Right cardiac atrium (tissue), 5 donors: ENCODE measurements around the gene MSI1. TPM values are rescaled to one million over a fixed set of nuclear protein-coding genes. Genes with fewer than 3 reads are reported as not detected.
"Not testable (repeated sequence)": the region's sequence is repeated elsewhere in the genome, so short reads cannot be mapped to it uniquely, and the experiment has no call there.

Experiments used
- ATAC-seq, 2 donors: fragments of 200-7000 bp; cut with Tn5 transposase; one replicate each; pipeline versions ENCODE4 v1.8.0 to v1.9.1; 2020; ENCODE audit warnings: moderate library complexity in 2 of 2, mild to moderate bottlenecking in 1 of 2
- DNase-seq, 3 donors: peaks; one replicate each; pipeline ENCODE4 v3.0.0-alpha.2; 2020
- H3K27ac ChIP-seq: one replicate; pipeline ENCODE4 v1.5.1; 2013; ENCODE audit warnings: mild to moderate bottlenecking, low read length, control low read depth, moderate library complexity
- H3K27me3 ChIP-seq: one replicate; pipeline ENCODE4 v1.6.1; 2013; ENCODE audit not compliant: control insufficient read depth, insufficient read depth
- H3K4me1 ChIP-seq: one replicate; pipeline ENCODE4 v1.6.1; 2013; ENCODE audit warnings: low read length; ENCODE audit not compliant: control insufficient read depth, insufficient read depth
- H3K4me3 ChIP-seq: one replicate; pipeline ENCODE4 v1.5.1; 2013; ENCODE audit warnings: low read length, control low read depth
- H3K9me3 ChIP-seq: one replicate; pipeline ENCODE4 v1.6.1; 2013; ENCODE audit warnings: low read length; ENCODE audit not compliant: control insufficient read depth
- WGBS: extraction: QIAGEN DNeasy Blood & Tissue Kit; methylation state at CpG from one replicate; pipeline ENCODE4 v1.1.7; 2013; 5-methylcytosine and 5-hydroxymethylcytosine counted together
- intact Hi-C, 4 donors: fragments of 100-400 bp; cut with DNase I; formaldehyde crosslinking; loops; one replicate each; pipeline versions ENCODE4 v1.11.0 to v1.14.0; 2022 to 2023
- polyA plus RNA-seq: library from polyadenylated mRNA; stranded (reverse); fragments of 200-250 nt; gene quantifications from one replicate; pipeline ENCODE4 v1.2.3, GENCODE V29; 2013
- total RNA-seq, 4 donors: library from RNA; stranded (reverse); fragmentation: NEBNext Ultra II Directional; extraction: Animal tissue kit (Norgen Biotek cat#: 25700); gene quantifications; one replicate each; pipeline ENCODE4 v1.2.1, GENCODE V29; 2021
- donor health status: healthy with polysubstance abuse.
- donor health status: DM: no; HTN: yes; CAD: no.
- donor health status: DM: no; HTN: no; CAD: no.
- donor health status: DM: no; HTN: yes; CAD: no; lungs with severe emphysema.
- donor health status: DM: yes; HTN: yes; CAD: no.

MSI1 gene
- total and polyA plus RNA-seq, 5 donors = 2.1 to 10.7 (median 4.5) TPM

GRCh38 chr12:120352117-120352516 is 16.8 kb downstream of the MSI1 start:
- intact Hi-C loops = no loop called here

GRCh38 chr12:120350576-120351350 is 18.2 kb downstream of the MSI1 start:
- Histone ChIP-seq H3K27me3 (no peaks in the 10 kb centered on the region), H3K9me3 (no peaks in the 10 kb centered on the region), H3K27ac (no peak overlapping the region), H3K4me3 (no peak overlapping the region), H3K4me1 (no peaks in the 10 kb centered on the region)
- peak; percentile 26 to 30 for ATAC-seq
- no peak for DNase-seq
- intact Hi-C loops = no loop called here
- 72% methylated on average over 19 of the region's 19 CpGs for WGBS

More at GRCh38 chr12:120352117-120352516, 16.8 kb downstream of the MSI1 start:
- WGBS = 72% methylated on average over 5 of the region's 5 CpGs
- H3K27ac ChIP-seq = no peak overlapping the region
- no peak for ATAC-seq
- DNase-seq = no peak
- H3K9me3 ChIP-seq = no peaks in the 10 kb centered on the region
- H3K27me3 ChIP-seq = no peaks in the 10 kb centered on the region
- H3K4me3 ChIP-seq = no peak overlapping the region
- H3K4me1 ChIP-seq = no peaks in the 10 kb centered on the region

- ATAC-seq = no peak
- Histone ChIP-seq H3K27ac (no peak overlapping the region), H3K4me1 (no peaks in the 10 kb centered on the region), H3K9me3 (no peaks in the 10 kb centered on the region), H3K27me3 (no peaks in the 10 kb centered on the region), H3K4me3 (no peak overlapping the region)
- intact Hi-C loops = no loop called here
- no peak for DNase-seq
- WGBS = 95% methylated on average over 11 of the region's 11 CpGs
Measured at GRCh38 chr12:120347766-120348165, 21.2 kb downstream of the MSI1 start.

- no peak overlapping the region for H3K27ac ChIP-seq
- H3K4me3 ChIP-seq = no peak overlapping the region
- no peaks in the 10 kb centered on the region for H3K9me3 ChIP-seq
- H3K27me3 ChIP-seq = no peaks in the 10 kb centered on the region
- DNase-seq (no peak), ATAC-seq (no peak)
- 90% methylated on average over 7 of the region's 7 CpGs for WGBS
- no peaks in the 10 kb centered on the region for H3K4me1 ChIP-seq
- intact Hi-C loops = no loop called here
Measured at GRCh38 chr12:120346681-120347080, 22.3 kb downstream of the MSI1 start.

GRCh38 chr12:120346031-120346430 is 22.9 kb downstream of the MSI1 start:
- intact Hi-C loops = no loop called here
- H3K4me1 ChIP-seq = no peaks in the 10 kb centered on the region
- no peak for DNase-seq
- ATAC-seq = peak in 1 of 2 donors; percentile 14
- H3K9me3 ChIP-seq = no peaks in the 10 kb centered on the region
- no peak overlapping the region for H3K27ac ChIP-seq
- WGBS = 90% methylated on average over 15 of the region's 15 CpGs
- H3K4me3 ChIP-seq = no peak overlapping the region
- H3K27me3 ChIP-seq = no peaks in the 10 kb centered on the region

GRCh38 chr12:120343692-120344091 is 25.3 kb downstream of the MSI1 start:
- no peak for DNase-seq
- Histone ChIP-seq H3K27ac (no peak overlapping the region), H3K9me3 (no peaks in the 10 kb centered on the region), H3K27me3 (no peaks in the 10 kb centered on the region), H3K4me1 (no peaks in the 10 kb centered on the region), H3K4me3 (no peak overlapping the region)
- intact Hi-C loops = no loop called here
- no peak for ATAC-seq
- 89% methylated on average over 8 of the region's 8 CpGs for WGBS

- no peaks in the 10 kb centered on the region for H3K27me3 ChIP-seq
- H3K9me3 ChIP-seq = no peaks in the 10 kb centered on the region
- no peak overlapping the region for H3K4me3 ChIP-seq
- ATAC-seq (no peak), DNase-seq (no peak)
- intact Hi-C loops = no loop called here
- no peak overlapping the region for H3K27ac ChIP-seq
- H3K4me1 ChIP-seq = no peaks in the 10 kb centered on the region
- 70% methylated on average over 10 of the region's 10 CpGs for WGBS
Measured at GRCh38 chr12:120343039-120343537, 25.9 kb downstream of the MSI1 start.

GRCh38 chr12:120342175-120343038 is 26.6 kb downstream of the MSI1 start:
- Histone ChIP-seq H3K27me3 (no peaks in the 10 kb centered on the region), H3K4me3 (no peak overlapping the region), H3K4me1 (no peaks in the 10 kb centered on the region), H3K9me3 (no peaks in the 10 kb centered on the region), H3K27ac (no peak overlapping the region)
- 64% methylated on average over 30 of the region's 30 CpGs for WGBS
- DNase-seq = no peak
- intact Hi-C loops = no loop called here
- peak in 1 of 2 donors; percentile 13 for ATAC-seq

- H3K9me3 ChIP-seq = no peaks in the 10 kb centered on the region
- no peak overlapping the region for H3K4me3 ChIP-seq
- 60% methylated on average over 4 of the region's 4 CpGs for WGBS
- no peak for ATAC-seq
- intact Hi-C loops = no loop called here
- H3K4me1 ChIP-seq = no peaks in the 10 kb centered on the region
- no peaks in the 10 kb centered on the region for H3K27me3 ChIP-seq
- H3K27ac ChIP-seq = no peak overlapping the region
- DNase-seq = no peak
Measured at GRCh38 chr12:120339256-120339655, 29.7 kb downstream of the MSI1 start.

- ATAC-seq = no peak
- WGBS = 79% methylated on average over 2 of the region's 2 CpGs
Measured at GRCh38 chr12:120337730-120338129, 31.2 kb downstream of the MSI1 start.

GRCh38 chr12:120336392-120336791 is 32.6 kb downstream of the MSI1 start:
- H3K27ac ChIP-seq, H3K27me3 ChIP-seq, DNase-seq, H3K4me1 ChIP-seq, H3K9me3 ChIP-seq, H3K4me3 ChIP-seq, intact Hi-C loops, ATAC-seq: not testable (repeated sequence)
- 95% methylated on average over 2 of the region's 2 CpGs for WGBS

More at GRCh38 chr12:120337730-120338129, 31.2 kb downstream of the MSI1 start:
- intact Hi-C loops = no loop called here
- Histone ChIP-seq H3K27me3 (no peaks in the 10 kb centered on the region), H3K9me3 (no peaks in the 10 kb centered on the region), H3K4me3 (no peak overlapping the region), H3K27ac (no peak overlapping the region), H3K4me1 (no peaks in the 10 kb centered on the region)
- DNase-seq = no peak
